ENCODE results near the gene DIPK1B. TPM values are rescaled to one million over a fixed set of nuclear protein-coding genes. Genes with fewer than 3 reads are reported as not detected.

Gene DIPK1B
- total RNA-seq, 1 experiment from 2014 or later: not detected

DNA sequence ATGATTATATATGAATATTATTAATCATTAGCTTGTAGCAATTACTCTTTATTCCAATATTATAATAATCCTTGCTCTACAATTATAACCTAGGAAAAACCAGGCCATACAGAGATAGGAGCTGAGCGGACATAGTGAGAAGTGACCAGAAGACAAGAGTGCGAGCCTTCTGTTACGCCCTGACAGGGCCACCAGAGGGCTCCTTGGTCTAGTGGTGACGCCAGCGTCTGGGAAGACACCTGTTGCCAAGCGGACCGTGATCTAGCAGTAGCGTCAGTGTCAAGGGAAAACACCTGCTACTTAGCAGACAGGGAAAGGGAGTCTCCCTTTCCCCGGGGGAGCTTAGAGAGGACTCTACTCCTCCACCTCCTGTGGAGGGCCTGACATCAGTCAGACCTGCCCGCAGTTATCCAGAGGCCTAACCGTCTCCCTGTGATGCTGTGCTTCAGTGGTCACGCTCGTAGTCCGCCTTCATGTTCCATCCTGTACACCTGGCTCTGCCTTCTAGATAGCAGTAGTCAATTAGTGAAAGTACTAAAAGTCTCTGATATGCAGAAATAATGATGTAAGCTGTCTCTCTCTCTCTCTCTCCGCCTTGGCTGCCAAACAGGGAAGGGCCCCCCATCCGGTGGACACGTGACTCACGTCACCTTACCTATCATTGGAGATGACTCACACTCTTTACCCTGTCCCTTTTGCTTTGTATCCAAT is 54.2 kb downstream of the DIPK1B start:
- peak; percentile 72 for DNase-seq (ENCODE audit: low spot score)

- DNase-seq (ENCODE audit: low spot score): peak; percentile 34
Measured at GRCh38 chr9:136769710-136770191, 57.4 kb downstream of the DIPK1B start.

DNA sequence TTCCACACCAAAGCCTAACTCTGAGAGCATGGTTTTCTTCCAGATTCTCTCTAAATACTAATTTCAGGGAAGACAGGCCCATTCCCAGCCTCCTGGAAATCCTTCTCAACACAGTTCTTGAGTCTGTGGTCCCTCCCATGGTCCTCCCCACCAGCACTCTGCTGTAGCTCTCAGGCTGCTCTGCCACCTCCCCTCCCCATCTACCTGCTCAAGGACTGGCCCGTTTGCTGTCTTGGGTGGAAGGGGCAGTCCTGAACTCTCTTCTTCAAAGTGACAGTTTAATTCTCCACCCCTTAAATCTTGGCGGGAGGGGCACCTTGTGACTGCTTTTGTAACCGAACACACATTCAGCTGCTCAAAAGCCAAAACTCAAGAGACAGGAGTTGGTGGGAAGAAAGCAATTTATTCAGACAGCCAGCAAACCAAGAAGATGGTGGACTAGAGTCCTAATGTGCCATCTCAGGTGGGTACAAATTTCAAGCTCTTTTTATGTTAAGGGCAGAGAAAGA is 59.6 kb downstream of the DIPK1B start:
- DNase-seq (ENCODE audit: low spot score): no peak

DNA sequence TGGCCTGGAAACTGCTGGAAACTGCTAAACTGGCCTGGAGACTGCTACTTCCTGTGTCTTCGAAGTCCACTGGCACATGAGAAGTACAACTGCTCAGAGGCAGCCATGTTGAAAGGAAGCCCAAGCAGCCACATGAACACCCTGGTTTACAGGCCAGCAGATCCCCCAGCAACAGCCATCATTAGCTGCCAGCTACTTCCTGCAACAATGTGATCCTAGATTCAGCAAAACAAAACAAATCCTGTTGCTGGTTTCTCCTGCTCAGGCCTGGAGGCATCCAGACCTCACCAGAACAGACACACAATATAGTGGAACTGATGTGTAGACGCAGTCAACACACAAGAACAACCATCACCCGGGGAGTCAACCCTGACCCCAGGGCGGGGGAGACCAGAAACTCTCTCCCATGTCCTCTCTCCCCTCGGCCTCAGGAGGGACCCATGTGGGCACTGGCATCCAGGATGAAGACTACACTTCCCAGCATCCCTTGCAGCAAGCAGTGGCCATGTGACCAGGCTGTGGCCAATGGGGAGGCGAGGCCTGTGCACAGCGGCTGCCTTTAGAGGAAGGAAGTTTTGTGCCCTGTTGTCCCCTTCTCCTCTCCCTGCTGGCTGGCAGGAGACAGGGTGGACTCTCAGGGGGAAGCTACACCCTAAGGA is 61.1 kb downstream of the DIPK1B start:
- no peak for DNase-seq (ENCODE audit: low spot score)

Small RNAs within 50 kb of the gene (small RNA-seq; reads per million reads assigned to genes)
- gene MIR126 (not detected), gene MIR6722 (not detected)

Other genes with a start within 250 kb of the DIPK1B start
- gene SEC16A, start 229.5 kb upstream of the DIPK1B start, total RNA-seq (2014; rRNA removed; shearing (Covaris generic)): 37.9 and 43.5 TPM in 2 replicates
- gene NOTCH1, start 166.5 kb upstream of the DIPK1B start, total RNA-seq (2014; rRNA removed; shearing (Covaris generic)): 39.8 and 57.7 TPM in 2 replicates
- gene EGFL7, start 49.7 kb upstream of the DIPK1B start, total RNA-seq (2014; rRNA removed; shearing (Covaris generic)): 3.2 and 6.4 TPM in 2 replicates
- 160 and 167 TPM in 2 replicates for gene AGPAT2, start 25.1 kb upstream of the DIPK1B start, total RNA-seq (2014; rRNA removed; shearing (Covaris generic))
- gene LCN10, start 30.4 kb downstream of the DIPK1B start, total RNA-seq (2014; rRNA removed; shearing (Covaris generic)): not detected in 2 replicates
- gene LCN6, start 36.0 kb downstream of the DIPK1B start, total RNA-seq (2014; rRNA removed; shearing (Covaris generic)): not detected in 2 replicates
- gene LCN8, start 45.7 kb downstream of the DIPK1B start, total RNA-seq (2014; rRNA removed; shearing (Covaris generic)): not detected in 2 replicates
- gene LCN15, start 51.9 kb downstream of the DIPK1B start, total RNA-seq (2014; rRNA removed; shearing (Covaris generic)): 0.60 TPM in 1 of 2 replicates, not detected in the other
- 357 and 376 TPM in 2 replicates for gene TMEM141, start 78.8 kb downstream of the DIPK1B start, total RNA-seq (2014; rRNA removed; shearing (Covaris generic))
- gene CCDC183, start 83.8 kb downstream of the DIPK1B start, total RNA-seq (2014; rRNA removed; shearing (Covaris generic)): 9.0 and 10.4 TPM in 2 replicates
- 242 and 247 TPM in 2 replicates for gene RABL6, start 95.4 kb downstream of the DIPK1B start, total RNA-seq (2014; rRNA removed; shearing (Covaris generic))
- gene AJM1, start 129.9 kb downstream of the DIPK1B start, total RNA-seq (2014; rRNA removed; shearing (Covaris generic)): 9.0 and 9.4 TPM in 2 replicates
- 230 and 232 TPM in 2 replicates for gene PHPT1, start 136.8 kb downstream of the DIPK1B start, total RNA-seq (2014; rRNA removed; shearing (Covaris generic))
- 14.9 and 29.8 TPM in 2 replicates for gene MAMDC4, start 139.8 kb downstream of the DIPK1B start, total RNA-seq (2014; rRNA removed; shearing (Covaris generic))
- 428 and 484 TPM in 2 replicates for gene EDF1, start 153.7 kb downstream of the DIPK1B start, total RNA-seq (2014; rRNA removed; shearing (Covaris generic))
- gene TRAF2, start 173.9 kb downstream of the DIPK1B start, total RNA-seq (2014; rRNA removed; shearing (Covaris generic)): 36.4 and 36.7 TPM in 2 replicates
- gene FBXW5, start 232.2 kb downstream of the DIPK1B start, total RNA-seq (2014; rRNA removed; shearing (Covaris generic)): 379 and 389 TPM in 2 replicates
- gene C8G, start 232.7 kb downstream of the DIPK1B start, total RNA-seq (2014; rRNA removed; shearing (Covaris generic)): 0.71 and 2.6 TPM in 2 replicates
- gene LCN12, start 239.7 kb downstream of the DIPK1B start, total RNA-seq (2014; rRNA removed; shearing (Covaris generic)): 0.58 and 0.94 TPM in 2 replicates